Stimulated activated CD4-positive, alpha-beta T cell treated with anti-CD3 and anti-CD28 coated beads, TNF-alpha, amount 100 ng/mL, for 1 hour (primary cell): ENCODE data around the gene ZMYND10.

Experiments used
- DNase-seq, 3 donors: peaks; one replicate each; pipeline ENCODE4 v3.0.0-alpha.2; 2020; ENCODE audit warnings: low read depth in 3 of 3, low spot score in 1 of 3

ZMYND10 gene

GRCh38 chr3:50345586-50346234 lies at the start of gene ZMYND10:
Gene ZMYND10 (minus strand): TSS chr3:50345732. CDS start chr3:50345579, 153 bp downstream.
- peak in 2 of 3 donors; percentile 55 to 62 for DNase-seq

GRCh38 chr3:50393061-50393460 lies 47.5 kb upstream of the ZMYND10 start:
- no peak for DNase-seq

- DNase-seq: no peak
Measured at GRCh38 chr3:50392101-50392715, 46.7 kb upstream of the ZMYND10 start.

- DNase-seq: no peak
Measured at GRCh38 chr3:50390508-50391224, 45.1 kb upstream of the ZMYND10 start.

GRCh38 chr3:50389414-50389767 lies 43.9 kb upstream of the ZMYND10 start:
- no peak for DNase-seq

- DNase-seq: no peak
Measured at GRCh38 chr3:50388720-50389413, 43.3 kb upstream of the ZMYND10 start.

- no peak for DNase-seq
Measured at GRCh38 chr3:50388016-50388719, 42.6 kb upstream of the ZMYND10 start.

- DNase-seq: no peak
Measured at GRCh38 chr3:50385754-50386153, 40.2 kb upstream of the ZMYND10 start.

- no peak for DNase-seq
Measured at GRCh38 chr3:50383750-50384149, 38.2 kb upstream of the ZMYND10 start.

GRCh38 chr3:50382722-50383121 lies 37.2 kb upstream of the ZMYND10 start:
- no peak for DNase-seq

- no peak for DNase-seq
Measured at GRCh38 chr3:50381383-50381782, 35.9 kb upstream of the ZMYND10 start.

GRCh38 chr3:50380405-50381085 lies 35.0 kb upstream of the ZMYND10 start:
- DNase-seq: no peak

GRCh38 chr3:50378757-50379156 lies 33.2 kb upstream of the ZMYND10 start:
- no peak for DNase-seq

GRCh38 chr3:50378024-50378423 lies 32.5 kb upstream of the ZMYND10 start:
- no peak for DNase-seq

- DNase-seq: no peak
Measured at GRCh38 chr3:50375258-50375931, 29.9 kb upstream of the ZMYND10 start.

- DNase-seq: no peak
Measured at GRCh38 chr3:50374363-50375257, 29.1 kb upstream of the ZMYND10 start.

GRCh38 chr3:50373146-50374051 lies 27.9 kb upstream of the ZMYND10 start:
- DNase-seq: no peak

- DNase-seq: no peak
Measured at GRCh38 chr3:50372349-50372748, 26.8 kb upstream of the ZMYND10 start.
